Activated CD8-positive, alpha-beta T cell treated with anti-CD3 and anti-CD28 coated beads for 36 hours (primary cell): Measurements from ENCODE around the gene CDR2. TPM values are rescaled to one million over a fixed set of nuclear protein-coding genes. Genes with fewer than 3 reads are reported as not detected.

ENCODE experiments used
- ATAC-seq: fragments of 200-7000 bp; cut with Tn5 transposase; one replicate; pipeline ENCODE4 v1.10.0; 2021; ENCODE audit warnings: mild to moderate bottlenecking, moderate library complexity
- CTCF ChIA-PET: fragments of 350-600 bp; sonication (Branson Sonifier 250); formaldehyde crosslinking; loops from one replicate; lab custom pipeline; 2021; ENCODE audit warnings: antibody characterized with exemption; lab: Charles Lee
- POLR2A ChIA-PET: fragments of 350-600 bp; sonication (Branson Sonifier 250); formaldehyde crosslinking; loops from one replicate; lab custom pipeline; 2021; ENCODE audit warnings: antibody characterized with exemption; lab: Charles Lee
- DNase-seq: peaks from one replicate; pipeline ENCODE4 v3.0.0-alpha.2; 2020
- H3K27ac Mint-ChIP-seq: one replicate; pipeline ENCODE4 v1.8.0; 2021; ENCODE audit warnings: mild to moderate bottlenecking, mixed read lengths
- H3K27me3 Mint-ChIP-seq: one replicate; pipeline ENCODE4 v1.8.0; 2021; ENCODE audit warnings: mixed read lengths
- H3K36me3 Mint-ChIP-seq: one replicate; pipeline ENCODE4 v1.8.0; 2021; ENCODE audit warnings: low read depth, mixed read lengths
- H3K4me1 Mint-ChIP-seq: one replicate; pipeline ENCODE4 v1.8.0; 2021; ENCODE audit warnings: low read depth, mixed read lengths
- H3K4me3 Mint-ChIP-seq: one replicate; pipeline ENCODE4 v1.8.0; 2021; ENCODE audit warnings: mild to moderate bottlenecking, moderate library complexity, mixed read lengths
- H3K9me3 Mint-ChIP-seq: one replicate; pipeline ENCODE4 v1.8.0; 2021; ENCODE audit warnings: mixed read lengths
- intact Hi-C: fragments of 100-400 bp; cut with micrococcal nuclease; formaldehyde crosslinking; loops from one replicate; pipeline ENCODE4 v1.10.0; 2022
- total RNA-seq, 2 experiments: library from RNA; stranded (reverse); gene quantifications; one replicate each; pipeline ENCODE4 v1.2.3, GENCODE V29; 2021
- TF ChIP-seq, protein P1 (sequence below): fragments of 200-600 bp; IDR thresholded peaks from one replicate; pipeline ENCODE4 v1.8.0; 2022; ENCODE audit warnings: antibody characterized with exemption, mild to moderate bottlenecking

CDR2 gene
- total RNA-seq, 2 experiments from 2014 or later, result 34.7 to 37.6 TPM

- TF ChIP-seq, protein P1, sequence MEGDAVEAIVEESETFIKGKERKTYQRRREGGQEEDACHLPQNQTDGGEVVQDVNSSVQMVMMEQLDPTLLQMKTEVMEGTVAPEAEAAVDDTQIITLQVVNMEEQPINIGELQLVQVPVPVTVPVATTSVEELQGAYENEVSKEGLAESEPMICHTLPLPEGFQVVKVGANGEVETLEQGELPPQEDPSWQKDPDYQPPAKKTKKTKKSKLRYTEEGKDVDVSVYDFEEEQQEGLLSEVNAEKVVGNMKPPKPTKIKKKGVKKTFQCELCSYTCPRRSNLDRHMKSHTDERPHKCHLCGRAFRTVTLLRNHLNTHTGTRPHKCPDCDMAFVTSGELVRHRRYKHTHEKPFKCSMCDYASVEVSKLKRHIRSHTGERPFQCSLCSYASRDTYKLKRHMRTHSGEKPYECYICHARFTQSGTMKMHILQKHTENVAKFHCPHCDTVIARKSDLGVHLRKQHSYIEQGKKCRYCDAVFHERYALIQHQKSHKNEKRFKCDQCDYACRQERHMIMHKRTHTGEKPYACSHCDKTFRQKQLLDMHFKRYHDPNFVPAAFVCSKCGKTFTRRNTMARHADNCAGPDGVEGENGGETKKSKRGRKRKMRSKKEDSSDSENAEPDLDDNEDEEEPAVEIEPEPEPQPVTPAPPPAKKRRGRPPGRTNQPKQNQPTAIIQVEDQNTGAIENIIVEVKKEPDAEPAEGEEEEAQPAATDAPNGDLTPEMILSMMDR, result no peak
- no peak for ATAC-seq
Observed at GRCh38 chr16:22296225-22297113, 78.0 kb downstream of the CDR2 start.

More at GRCh38 chr16:22296225-22297113, 78.0 kb downstream of the CDR2 start:
- DNase-seq, result no peak
- ChIA-PET CTCF (interaction anchor here (0.7 to 5.5 kb wide), 16 partner anchors 9 to 295 kb away, joined by 3 to 40 read pairs (median 4); partner anchors contain the start of gene EEF2K), POLR2A (interaction anchor here (0.6 to 3.8 kb wide), 8 partner anchors 27 to 168 kb away, joined by 3 to 35 read pairs (median 4); partner anchors contain the start of gene EEF2K)
- Mint-ChIP-seq H3K9me3 (no peaks in the 10 kb centered on the region), H3K27ac (peak overlapping the region; percentile 96), H3K27me3 (no peaks in the 10 kb centered on the region), H3K4me3 (peak overlapping the region; percentile 90), H3K36me3 (peaks cover 25% of the 10 kb centered on the region), H3K4me1 (peaks cover 33% of the 10 kb centered on the region)
- intact Hi-C loops, result loop anchor here (2.0 to 5.0 kb wide), 2 partner anchors 61 to 102 kb away; no protein-coding TSS in a partner anchor

Other genes starting within 250 kb of the CDR2 start
- under 1 TPM in 1 of 2 experiments, not detected in 1; 0.14 TPM for gene SDR42E2, start 212.1 kb downstream of the CDR2 start, total RNA-seq
- gene EEF2K, start 168.3 kb downstream of the CDR2 start, total RNA-seq, result 10 to 100 TPM; 28.6 to 31.2 TPM
- gene POLR3E, start 77.2 kb downstream of the CDR2 start, total RNA-seq, result 10 to 100 TPM; 66.9 to 67.9 TPM
- 100 to 1,000 TPM; 187 to 228 TPM for gene NPIPB5, start 136.3 kb upstream of the CDR2 start, total RNA-seq